ENCODE results near the gene GRIK5.
"Not testable (repeated sequence)": the region's sequence is repeated elsewhere in the genome, so short reads cannot be mapped to it uniquely, and the experiment has no call there.

GRIK5 gene, protein sequence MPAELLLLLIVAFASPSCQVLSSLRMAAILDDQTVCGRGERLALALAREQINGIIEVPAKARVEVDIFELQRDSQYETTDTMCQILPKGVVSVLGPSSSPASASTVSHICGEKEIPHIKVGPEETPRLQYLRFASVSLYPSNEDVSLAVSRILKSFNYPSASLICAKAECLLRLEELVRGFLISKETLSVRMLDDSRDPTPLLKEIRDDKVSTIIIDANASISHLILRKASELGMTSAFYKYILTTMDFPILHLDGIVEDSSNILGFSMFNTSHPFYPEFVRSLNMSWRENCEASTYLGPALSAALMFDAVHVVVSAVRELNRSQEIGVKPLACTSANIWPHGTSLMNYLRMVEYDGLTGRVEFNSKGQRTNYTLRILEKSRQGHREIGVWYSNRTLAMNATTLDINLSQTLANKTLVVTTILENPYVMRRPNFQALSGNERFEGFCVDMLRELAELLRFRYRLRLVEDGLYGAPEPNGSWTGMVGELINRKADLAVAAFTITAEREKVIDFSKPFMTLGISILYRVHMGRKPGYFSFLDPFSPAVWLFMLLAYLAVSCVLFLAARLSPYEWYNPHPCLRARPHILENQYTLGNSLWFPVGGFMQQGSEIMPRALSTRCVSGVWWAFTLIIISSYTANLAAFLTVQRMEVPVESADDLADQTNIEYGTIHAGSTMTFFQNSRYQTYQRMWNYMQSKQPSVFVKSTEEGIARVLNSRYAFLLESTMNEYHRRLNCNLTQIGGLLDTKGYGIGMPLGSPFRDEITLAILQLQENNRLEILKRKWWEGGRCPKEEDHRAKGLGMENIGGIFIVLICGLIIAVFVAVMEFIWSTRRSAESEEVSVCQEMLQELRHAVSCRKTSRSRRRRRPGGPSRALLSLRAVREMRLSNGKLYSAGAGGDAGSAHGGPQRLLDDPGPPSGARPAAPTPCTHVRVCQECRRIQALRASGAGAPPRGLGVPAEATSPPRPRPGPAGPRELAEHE

GRCh38 chr19:42069619-42070351, at the start of gene GRIK5:
GRIK5 (minus strand) TSS chr19:42070206; CDS start chr19:42065770, 4,436 bp downstream.
- peak; percentile 13 to 15 for DNase-seq

- DNase-seq, result no peak
Observed at GRCh38 chr19:42117076-42117475, 47.1 kb upstream of the GRIK5 start.

- DNase-seq, result no peak
Observed at GRCh38 chr19:42116308-42117075, 46.5 kb upstream of the GRIK5 start.

- no peak for DNase-seq
Observed at GRCh38 chr19:42115705-42116104, 45.7 kb upstream of the GRIK5 start.

- DNase-seq, result no peak
Observed at GRCh38 chr19:42115219-42115618, 45.2 kb upstream of the GRIK5 start.

- DNase-seq, result peak; percentile 62 to 81
Observed at GRCh38 chr19:42114412-42114811, 44.4 kb upstream of the GRIK5 start.

DNA sequence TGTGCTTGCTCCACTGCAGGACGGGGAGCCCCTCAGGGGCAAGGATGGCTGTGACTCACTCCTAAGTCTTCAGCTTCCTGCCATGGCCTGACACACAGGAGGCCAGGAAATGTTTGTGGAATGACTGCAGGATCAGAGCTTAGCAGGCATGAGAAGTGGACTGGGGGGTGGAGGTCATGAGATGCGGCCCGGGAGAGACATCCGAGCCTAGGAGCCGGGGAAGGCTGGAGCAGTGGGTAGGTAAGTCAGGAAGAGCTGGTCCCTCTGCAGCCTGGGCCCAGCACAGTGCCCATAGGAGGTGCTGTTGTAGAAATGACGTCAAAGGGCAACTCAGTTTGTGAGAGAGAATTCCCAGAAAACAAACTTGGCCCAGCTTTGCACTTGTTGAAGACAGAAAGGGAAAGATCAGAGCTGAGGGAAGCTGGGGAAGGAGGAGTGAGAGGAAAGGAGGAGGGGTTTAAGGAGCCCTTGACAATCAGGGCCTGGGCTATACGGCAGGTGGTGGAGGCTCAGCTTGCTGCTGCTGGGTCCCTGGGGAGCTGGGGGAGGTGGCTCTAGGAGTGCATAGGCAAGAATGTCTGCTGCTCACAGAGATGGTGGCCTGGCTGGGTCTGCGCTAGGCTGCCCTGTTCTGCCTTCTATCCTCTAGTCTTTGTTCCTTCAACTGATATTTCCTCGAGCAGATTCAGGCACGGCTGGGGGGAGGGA, 43.8 kb upstream of the GRIK5 start:
- DNase-seq, result peak in 1 of 2 experiments; percentile 48

GRCh38 chr19:42111811-42112210, 41.8 kb upstream of the GRIK5 start:
- no peak for DNase-seq

DNA sequence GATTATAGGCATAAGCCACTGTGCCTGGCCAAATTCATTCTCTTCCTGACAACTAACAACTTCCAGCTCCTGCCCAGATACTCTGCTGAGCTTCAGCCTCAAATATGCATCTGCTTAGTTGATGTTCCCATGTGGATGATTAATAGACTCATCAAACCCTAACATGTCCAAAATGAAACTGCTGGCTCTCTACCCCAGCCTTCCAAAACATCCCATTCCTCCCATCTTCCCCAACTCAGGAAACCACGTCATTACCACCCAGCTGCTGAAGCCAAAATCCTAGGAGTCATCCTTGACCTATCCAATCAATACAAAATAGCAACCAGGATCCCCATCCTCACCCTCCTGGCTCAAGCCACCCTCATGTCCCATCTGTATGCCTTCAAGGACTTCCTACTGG, 41.4 kb upstream of the GRIK5 start:
- no peak for DNase-seq

- no peak for DNase-seq
Observed at GRCh38 chr19:42110658-42111057, 40.7 kb upstream of the GRIK5 start.

DNA sequence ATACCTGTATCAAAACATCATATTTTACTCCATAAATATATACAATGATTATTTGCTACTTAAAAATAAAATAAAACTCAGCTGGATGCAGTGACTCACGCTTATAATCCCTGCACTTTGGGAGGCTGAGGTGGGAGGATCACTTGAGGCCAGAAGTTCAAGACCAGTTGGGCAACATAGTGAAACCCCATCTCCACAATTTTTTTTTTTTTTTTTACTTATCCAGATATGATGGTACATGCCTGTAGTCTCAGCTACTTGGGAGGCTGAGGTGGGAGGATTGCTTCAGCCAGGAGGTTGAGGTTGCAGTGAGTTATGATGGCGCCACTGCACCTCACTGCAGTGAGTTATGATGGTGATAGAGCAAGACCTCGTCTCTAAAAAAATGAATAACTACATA, 39.9 kb upstream of the GRIK5 start:
- no peak for DNase-seq

- peak; percentile 78 to 83 for DNase-seq
Observed at GRCh38 chr19:42108527-42109389, 38.8 kb upstream of the GRIK5 start.

DNA sequence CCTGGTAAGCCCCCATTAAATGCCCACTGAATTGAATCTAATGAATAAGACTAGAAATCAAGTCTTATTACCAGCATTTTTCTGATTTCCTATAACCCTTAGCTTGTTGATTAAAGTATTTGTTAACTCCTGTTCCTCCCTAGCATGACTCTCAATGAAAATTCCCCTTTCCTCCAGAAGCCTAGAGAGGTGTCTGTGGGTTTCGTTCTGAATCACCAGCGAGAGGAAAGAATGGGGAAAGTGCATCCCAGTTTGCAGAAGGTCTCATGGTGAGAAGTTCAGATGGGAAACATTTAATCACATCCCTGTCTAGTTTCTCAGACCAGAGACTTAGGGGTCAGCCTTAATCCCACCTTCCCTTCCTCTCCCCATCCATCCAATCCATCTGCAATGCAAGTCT, 35.4 kb upstream of the GRIK5 start:
- DNase-seq, result no peak

DNA sequence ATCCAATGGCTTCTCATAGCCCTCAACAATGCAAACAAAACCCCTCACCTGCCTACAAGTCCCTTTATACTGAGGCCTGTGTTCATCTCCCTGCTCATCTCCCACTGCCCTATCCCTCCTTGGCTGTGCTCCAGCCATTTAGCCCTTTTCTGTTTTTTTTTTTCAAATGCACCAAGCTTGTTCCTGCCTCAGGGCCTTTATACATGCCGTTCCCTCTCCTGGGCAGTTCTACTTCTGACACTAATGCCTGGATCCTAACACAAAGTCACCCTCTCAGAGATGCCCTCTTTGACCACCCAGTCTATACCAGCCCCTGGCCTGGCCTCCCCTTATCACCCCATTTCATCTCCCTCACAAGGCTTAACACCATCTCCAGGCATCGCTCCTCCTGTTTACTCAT, 32.9 kb upstream of the GRIK5 start:
- no peak for DNase-seq

GRCh38 chr19:42100241-42100640, 30.2 kb upstream of the GRIK5 start:
- not testable (repeated sequence) for DNase-seq

- DNase-seq, result no peak
Observed at GRCh38 chr19:42099336-42099925, 29.4 kb upstream of the GRIK5 start.

- no peak for DNase-seq
Observed at GRCh38 chr19:42098781-42099180, 28.8 kb upstream of the GRIK5 start.

- no peak for DNase-seq
Observed at GRCh38 chr19:42097461-42097860, 27.5 kb upstream of the GRIK5 start.

DNA sequence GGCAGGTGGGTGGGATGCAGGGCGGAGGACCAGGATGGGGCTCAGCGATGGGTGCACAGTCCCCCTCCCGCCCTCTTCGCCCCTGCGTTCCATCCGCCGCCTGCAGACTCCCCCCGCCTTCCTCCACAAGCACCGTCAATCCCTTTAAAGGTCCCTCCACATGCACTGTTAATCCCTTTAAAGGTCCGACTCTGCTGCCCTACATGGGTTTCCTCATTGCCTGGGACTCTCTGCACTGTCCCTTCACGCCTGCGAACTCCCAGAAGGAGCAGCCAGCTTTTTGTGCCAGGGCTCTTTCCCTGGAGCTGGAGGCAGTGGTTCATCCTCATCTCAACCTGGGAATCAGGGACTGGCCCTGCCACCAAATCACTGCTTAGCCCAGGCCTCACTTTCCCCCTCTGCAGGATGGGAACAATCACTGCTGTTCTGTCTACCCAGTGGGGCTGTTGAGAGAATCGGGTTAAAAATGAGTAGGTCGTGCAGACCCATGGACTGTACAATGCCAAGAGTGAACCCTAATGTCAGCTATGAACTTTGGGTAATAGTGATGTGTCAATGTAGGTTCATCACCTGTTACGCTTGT, 26.3 kb upstream of the GRIK5 start:
- no peak for DNase-seq

GRCh38 chr19:42095814-42096230, 25.8 kb upstream of the GRIK5 start:
- DNase-seq, result no peak

Data from SHP77 (cell line).